H1 (cell line): ENCODE results near the gene HM13. TPM values are rescaled to one million over a fixed set of nuclear protein-coding genes. Genes with fewer than 3 reads are reported as not detected.

Source experiments
- CTCF ChIA-PET: fragments of 300-600 bp; sonication (Branson Sonifier 250); formaldehyde crosslinking; loops from one replicate; lab custom pipeline; 2021; ENCODE audit not compliant: partially characterized antibody; lab: Charles Lee
- POLR2A ChIA-PET: fragments of 300-600 bp; sonication (Branson Sonifier 250); formaldehyde crosslinking; loops from one replicate; lab custom pipeline; 2021; ENCODE audit warnings: inconsistent platforms; ENCODE audit not compliant: partially characterized antibody; lab: Charles Lee
- DNase-seq, 2 experiments: peaks; one replicate each; pipeline versions ENCODE4 v3.0.0 to v3.0.0-alpha.2; 2010 to 2022; ENCODE audit warnings: low spot score in 2 of 2, low read depth in 1 of 2, mixed read lengths in 1 of 2
- FAIRE-seq: peaks from 2 replicates; lab custom pipeline; 2011; peaks lifted over from hg19 to GRCh38; lab: Jason Lieb, UNC
- H2AFZ ChIP-seq: 2 replicates; pipeline ENCODE4 v1.8.1; 2012; ENCODE audit warnings: low read length, inconsistent platforms
- H2AK5ac ChIP-seq: 2 replicates; pipeline ENCODE4 v1.6.1; 2013; ENCODE audit warnings: low read depth, low read length
- H2BK120ac ChIP-seq: replicated peaks from 2 replicates; pipeline ENCODE3; 2013; ENCODE audit warnings: low read depth, low read length, inconsistent platforms
- H2BK12ac ChIP-seq: 2 replicates; pipeline ENCODE4 v1.6.1; 2013; ENCODE audit warnings: low read depth, low read length
- H2BK15ac ChIP-seq: 2 replicates; pipeline ENCODE4 v1.6.1; 2013; ENCODE audit warnings: low read length
- H2BK20ac ChIP-seq: 2 replicates; pipeline ENCODE4 v1.6.1; 2013; ENCODE audit warnings: low read length
- H2BK5ac ChIP-seq: 2 replicates; pipeline ENCODE4 v1.6.1; 2013; ENCODE audit warnings: low read depth, low read length
- H3K14ac ChIP-seq: 2 replicates; pipeline ENCODE4 v1.6.1; 2013; ENCODE audit warnings: inconsistent platforms; ENCODE audit not compliant: insufficient read length
- H3K18ac ChIP-seq: 2 replicates; pipeline ENCODE4 v1.6.1; 2013; ENCODE audit warnings: low read length; ENCODE audit errors: extremely low read depth
- H3K23ac ChIP-seq: 2 replicates; pipeline ENCODE4 v1.6.1; 2013; ENCODE audit warnings: inconsistent platforms; ENCODE audit not compliant: insufficient read length
- H3K23me2 ChIP-seq: 2 replicates; pipeline ENCODE4 v1.6.1; 2013; ENCODE audit warnings: low read depth, low read length
- H3K27ac ChIP-seq: 2 replicates; pipeline ENCODE4 v1.6.1; 2011; ENCODE audit warnings: low read depth, low read length, inconsistent platforms
- H3K27me3 ChIP-seq, 4 experiments: replicated peaks in 1 of 4; 1 replicate in 1 of 4; 2 replicates in 3 of 4; pipeline versions ENCODE4 v1.6.1 to v1.8.1; 2011 to 2013; ENCODE audit warnings: low read length in 3 of 4, mild to moderate bottlenecking in 3 of 4, inconsistent platforms in 2 of 4, mixed read lengths in 2 of 4, moderate library complexity in 1 of 4; ENCODE audit not compliant: control insufficient read depth in 3 of 4, insufficient read depth in 3 of 4; ENCODE audit errors: extremely low read depth in 1 of 4
- H3K36me3 ChIP-seq, 4 experiments: 2 replicates each; pipeline versions ENCODE4 v1.6.1 to v1.8.1; 2011 to 2013; ENCODE audit warnings: mild to moderate bottlenecking in 4 of 4, low read length in 3 of 4, moderate library complexity in 2 of 4, control low read depth in 1 of 4, inconsistent platforms in 1 of 4; ENCODE audit not compliant: insufficient read depth in 4 of 4, control insufficient read depth in 2 of 4
- H3K4ac ChIP-seq: replicated peaks from 2 replicates; pipeline ENCODE3; 2013; ENCODE audit warnings: low read length, low read depth, mixed read lengths, inconsistent platforms; ENCODE audit not compliant: insufficient read length
- H3K4me1 ChIP-seq, 4 experiments: replicated peaks in 1 of 4; 1 replicate in 1 of 4; 2 replicates in 3 of 4; pipeline versions ENCODE4 v1.6.1 to v1.8.1; 2011 to 2013; ENCODE audit warnings: low read length in 3 of 4, inconsistent platforms in 2 of 4, mixed read lengths in 1 of 4; ENCODE audit not compliant: insufficient read depth in 4 of 4, control insufficient read depth in 3 of 4
- H3K4me2 ChIP-seq, 2 experiments: 2 replicates each; pipeline versions ENCODE4 v1.6.1 to v1.8.1; 2011 to 2013; ENCODE audit warnings: low read depth in 2 of 2, low read length in 2 of 2, control low read depth in 1 of 2, inconsistent platforms in 1 of 2, mild to moderate bottlenecking in 1 of 2; ENCODE audit not compliant: insufficient read depth in 1 of 2
- H3K4me3 ChIP-seq, 4 experiments: fragments of 200-600, 300-600 bp in 1 of 4; sonication (generic), shearing (Covaris generic), sonication (Bioruptor Twin) in 1 of 4; 2 replicates each; pipeline versions ENCODE4 v1.5.1 to v1.8.1; 2011 to 2016; ENCODE audit warnings: low read length in 4 of 4, low read depth in 3 of 4, control low read depth in 2 of 4, inconsistent platforms in 2 of 4, mild to moderate bottlenecking in 2 of 4, mixed read lengths in 1 of 4, moderate library complexity in 1 of 4; ENCODE audit not compliant: insufficient read depth in 2 of 4; ENCODE audit errors: extremely low read depth in 1 of 4
- H3K56ac ChIP-seq: replicated peaks from 2 replicates; pipeline ENCODE3; 2013; ENCODE audit warnings: low read depth, mild to moderate bottlenecking, mixed read lengths, low read length, inconsistent platforms; ENCODE audit not compliant: insufficient read length
- H3K79me1 ChIP-seq: 2 replicates; pipeline ENCODE4 v1.6.1; 2013; ENCODE audit warnings: low read depth, low read length, control low read depth
- H3K79me2 ChIP-seq, 2 experiments: 2 replicates each; pipeline versions ENCODE4 v1.6.1 to v1.8.1; 2012 to 2013; ENCODE audit warnings: low read length in 2 of 2, mild to moderate bottlenecking in 2 of 2, inconsistent platforms in 1 of 2; ENCODE audit not compliant: insufficient read depth in 2 of 2, control insufficient read depth in 1 of 2
- H3K9ac ChIP-seq, 4 experiments: replicated peaks in 1 of 4; 1 replicate in 1 of 4; 2 replicates in 3 of 4; pipeline versions ENCODE4 v1.6.1 to v1.8.1; 2011 to 2013; ENCODE audit warnings: low read depth in 3 of 4, low read length in 3 of 4, control low read depth in 2 of 4, mild to moderate bottlenecking in 2 of 4, moderate library complexity in 2 of 4, inconsistent platforms in 1 of 4; ENCODE audit errors: extremely low read depth in 1 of 4
- H3K9me3 ChIP-seq, 2 experiments: 2 replicates each; pipeline versions ENCODE4 v1.6.1 to v1.8.1; 2012 to 2013; ENCODE audit warnings: mild to moderate bottlenecking in 2 of 2, moderate library complexity in 2 of 2, control low read depth in 1 of 2, inconsistent platforms in 1 of 2, low read depth in 1 of 2, low read length in 1 of 2, mixed read lengths in 1 of 2; ENCODE audit not compliant: insufficient read depth in 2 of 2
- H4K20me1 ChIP-seq, 2 experiments: replicated peaks in 1 of 2; 2 replicates each; pipeline versions ENCODE3 to v1.8.1; 2011 to 2013; ENCODE audit warnings: inconsistent platforms in 2 of 2, low read length in 2 of 2, mild to moderate bottlenecking in 1 of 2; ENCODE audit not compliant: insufficient read depth in 2 of 2, control insufficient read depth in 1 of 2
- H4K5ac ChIP-seq: 2 replicates; pipeline ENCODE4 v1.6.1; 2013; ENCODE audit warnings: low read length, low read depth, mixed read lengths, inconsistent platforms; ENCODE audit not compliant: insufficient read length
- H4K8ac ChIP-seq: 2 replicates; pipeline ENCODE4 v1.8.0; 2013; ENCODE audit warnings: mild to moderate bottlenecking, moderate library complexity, low read length, inconsistent platforms; ENCODE audit not compliant: insufficient read depth; ENCODE audit errors: extremely low read depth
- H4K91ac ChIP-seq: replicated peaks from 2 replicates; pipeline ENCODE3; 2013; ENCODE audit warnings: low read length, mixed read lengths, inconsistent platforms; ENCODE audit not compliant: insufficient read length
- EZH2 ChIP-seq: fragments of 200-600 bp; sonication (generic); IDR thresholded peaks from 2 replicates; pipeline ENCODE4 v1.7.1; 2012; ENCODE audit warnings: low read depth, mild to moderate bottlenecking, moderate library complexity, low read length, inconsistent platforms; ENCODE audit not compliant: severe bottlenecking
- HDAC2 ChIP-seq, 2 experiments: fragments of 300-600 bp in 1 of 2; sonication (generic) in 1 of 2; IDR thresholded peaks; 2 replicates each; pipeline ENCODE4 v1.6.1; 2011 to 2012; ENCODE audit warnings: low read depth in 2 of 2, low read length in 2 of 2, mild to moderate bottlenecking in 2 of 2, moderate library complexity in 2 of 2, borderline replicate concordance in 1 of 2, inconsistent platforms in 1 of 2
- POLR2AphosphoS5 ChIP-seq: IDR thresholded peaks from 2 replicates; pipeline ENCODE4 v1.6.1; 2011; ENCODE audit warnings: low read depth, low read length
- TBP ChIP-seq: IDR thresholded peaks from 2 replicates; pipeline ENCODE4 v1.6.1; 2011; ENCODE audit warnings: low read depth, low read length, improper control_type of control experiment
- WGBS, 2 experiments: shearing (Covaris generic) in 1 of 2; methylation state at CpG; one replicate each; pipeline versions ENCODE4 v1.1.6 to v1.1.7; 2013 to 2015; ENCODE audit warnings: low lambda C conversion rate in 2 of 2, mixed read lengths in 2 of 2, inconsistent platforms in 1 of 2, low coverage in 1 of 2, missing lambda C conversion rate in 1 of 2; ENCODE audit not compliant: insufficient replicate concordance in 2 of 2, insufficient coverage in 1 of 2, insufficient read length in 1 of 2; ENCODE audit errors: extremely low coverage in 1 of 2, missing lambda C conversion rate in 1 of 2; 5-methylcytosine and 5-hydroxymethylcytosine counted together
- polyA plus RNA-seq, 7 experiments: library from polyadenylated mRNA; depleted of rRNA in 3 of 7; stranded (reverse) in 5 of 7; unstranded in 2 of 7; fragments of >200 nt in 5 of 7; fragments of 200-250 nt in 2 of 7; gene quantifications; 1 replicate in 5 of 7; 2 replicates in 1 of 7; 4 replicates in 1 of 7; pipeline versions ENCODE4 v1.2.1 to v1.2.3, GENCODE V29; 2011 to 2013; ENCODE audit warnings: missing spikeins in 2 of 7, mixed read lengths in 2 of 7
- total RNA-seq: library from RNA; stranded (reverse); fragmentation: NEBNext Ultra II Directional; extraction: Animal tissue kit (Norgen Biotek cat#: 25700); gene quantifications from 2 replicates; pipeline ENCODE4 v1.2.1, GENCODE V29; 2021

HM13 gene
- total and polyA plus RNA-seq, 2 of the 8 experiments (the other 6 are each of a cell fraction or from before 2014, with no cell fraction given) = 118 to 183 TPM

- H3K18ac ChIP-seq = no peak overlapping the region
- peaks cover 7% of the 10 kb centered on the region for H3K23me2 ChIP-seq
- H3K9ac ChIP-seq = no peak overlapping the region
- no peak overlapping the region for H4K91ac ChIP-seq
- CTCF ChIA-PET = interaction anchor here (0.8 to 2.1 kb wide), 3 partner anchors 13 to 97 kb away, joined by 3 to 6 read pairs (median 5); no protein-coding TSS in a partner anchor
- H3K27ac ChIP-seq = no peak overlapping the region
- H2BK5ac ChIP-seq = no peak overlapping the region
- H2BK120ac ChIP-seq = no peak overlapping the region
- no peak for DNase-seq
- POLR2A ChIA-PET = interaction anchor here (1.0 to 2.5 kb wide), 2 partner anchors 12 to 89 kb away, joined by 3 to 5 read pairs; partner anchors contain the start of gene ID1
- H3K27me3 ChIP-seq = no peaks in the 10 kb centered on the region
- no peak overlapping the region for H3K14ac ChIP-seq
- H3K4ac ChIP-seq = no peak overlapping the region
- peaks cover 7 to 45% of the 10 kb centered on the region in 2 experiments for H3K79me2 ChIP-seq
- FAIRE-seq = no peak
- no peak overlapping the region for H4K8ac ChIP-seq
- H3K9me3 ChIP-seq = no peaks in the 10 kb centered on the region
- peaks cover 10% of the 10 kb centered on the region for H3K79me1 ChIP-seq
- TF ChIP-seq POLR2AphosphoS5 (0 out of 2 replicates have a peak, but pooled peaks have one; percentile 0), EZH2 (no peak), TBP (no peak), HDAC2 (IDR thresholded peaks at IDR 0.05; ENCODE audit: borderline replicate concordance in 1 of 2, low read depth in 2 of 2, low read length in 2 of 2) (no peak)
- TF ChIP-seq, all 59 proteins: peak for 1
- Histone ChIP-seq H3K36me3 (peaks cover 0 to 3% (median under 1%) of the 10 kb centered on the region in 4 experiments; a peak in 2 of 8 replicates), H3K23ac (no peak overlapping the region), H2BK12ac (no peak overlapping the region), H3K4me2 (no peak overlapping the region; a peak in 1 of 4 replicates), H2AFZ (no peak overlapping the region), H2BK15ac (no peak overlapping the region), H2AK5ac (no peak overlapping the region), H2BK20ac (no peak overlapping the region), H4K5ac (no peak overlapping the region), H3K4me3 (no peak overlapping the region), H3K4me1 (peaks cover 0 to 15% (median 7%) of the 10 kb centered on the region in 4 experiments; a peak in 4 of 7 replicates), H4K20me1 (peaks cover 4 to 18% of the 10 kb centered on the region in 2 experiments), H3K56ac (no peak overlapping the region)
- WGBS, 2 experiments = 96% methylated on average over 4 of the region's 4 CpGs; no CpG with 5 or more reads in 1 of the 2 experiments
Measured at GRCh38 chr20:31516166-31516565, 1.9 kb downstream of the HM13 start.
